Measurements from ENCODE around the gene NAV3.

- TF ChIP-seq CTCF (conservative IDR thresholded peaks at IDR 0.05; ENCODE audit: low read length) = no peak
- TF ChIP-seq EZH2phosphoT487 (IDR thresholded peaks at IDR 0.05; ENCODE audit: borderline replicate concordance) = no peak
Measured at GRCh38 chr12:78120306-78120705, 289.6 kb downstream of the NAV3 start.
